MM.1S (cell line): ENCODE measurements around the gene COLQ.

Source experiments
- EZH2 ChIP-seq: fragments of 300-600 bp; sonication (generic); optimal IDR thresholded peaks from 2 replicates; pipeline ENCODE3; 2017; ENCODE audit warnings: low read depth, mild to moderate bottlenecking, antibody characterized with exemption, low read length, mixed read lengths
- EZH2phosphoT487 ChIP-seq: fragments of 300-600 bp; sonication (generic); IDR thresholded peaks from 2 replicates; pipeline ENCODE4 v1.6.1; 2018; ENCODE audit warnings: antibody characterized with exemption, low read length
- TF ChIP-seq, protein P1 (sequence below): fragments of 300-600 bp; sonication (generic); IDR thresholded peaks from 2 replicates; pipeline ENCODE4 v1.5.1; 2016; ENCODE audit warnings: antibody characterized with exemption, low read length, mixed read lengths

DNA sequence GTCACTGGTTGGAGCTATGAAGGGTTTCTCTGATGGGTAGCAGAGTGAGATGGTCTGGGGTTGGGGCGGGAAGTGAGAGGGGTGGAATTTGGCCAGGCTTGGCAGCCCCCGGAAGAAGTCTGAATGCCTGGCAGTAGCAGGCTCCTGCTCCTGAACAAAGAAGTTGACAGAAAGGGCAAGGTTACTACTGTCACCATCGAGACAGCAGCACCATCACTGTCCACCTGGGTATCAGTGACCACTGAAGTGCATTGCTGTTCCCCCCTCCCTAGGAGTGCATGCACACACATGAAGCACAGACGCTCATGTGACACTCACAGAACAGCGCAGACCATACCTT is 42.9 kb downstream of the COLQ start:
- TF ChIP-seq, protein P1, sequence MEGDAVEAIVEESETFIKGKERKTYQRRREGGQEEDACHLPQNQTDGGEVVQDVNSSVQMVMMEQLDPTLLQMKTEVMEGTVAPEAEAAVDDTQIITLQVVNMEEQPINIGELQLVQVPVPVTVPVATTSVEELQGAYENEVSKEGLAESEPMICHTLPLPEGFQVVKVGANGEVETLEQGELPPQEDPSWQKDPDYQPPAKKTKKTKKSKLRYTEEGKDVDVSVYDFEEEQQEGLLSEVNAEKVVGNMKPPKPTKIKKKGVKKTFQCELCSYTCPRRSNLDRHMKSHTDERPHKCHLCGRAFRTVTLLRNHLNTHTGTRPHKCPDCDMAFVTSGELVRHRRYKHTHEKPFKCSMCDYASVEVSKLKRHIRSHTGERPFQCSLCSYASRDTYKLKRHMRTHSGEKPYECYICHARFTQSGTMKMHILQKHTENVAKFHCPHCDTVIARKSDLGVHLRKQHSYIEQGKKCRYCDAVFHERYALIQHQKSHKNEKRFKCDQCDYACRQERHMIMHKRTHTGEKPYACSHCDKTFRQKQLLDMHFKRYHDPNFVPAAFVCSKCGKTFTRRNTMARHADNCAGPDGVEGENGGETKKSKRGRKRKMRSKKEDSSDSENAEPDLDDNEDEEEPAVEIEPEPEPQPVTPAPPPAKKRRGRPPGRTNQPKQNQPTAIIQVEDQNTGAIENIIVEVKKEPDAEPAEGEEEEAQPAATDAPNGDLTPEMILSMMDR = no peak
- TF ChIP-seq EZH2phosphoT487 = no peak
- TF ChIP-seq EZH2 = no peak
